Memory B cell (primary cell): ENCODE measurements around the gene RBM34.
A peak's percentile ranks its signal among the peaks of the same experiment; 100 is the strongest.

Experiments
- ATAC-seq: fragments of 150-1000 bp; cut with Tn5 transposase; 2 replicates; pipeline ENCODE4 v1.10.0; 2021; ENCODE audit warnings: low read depth, mild to moderate bottlenecking, moderate library complexity
- DNase-seq, 2 donors: peaks; one replicate each; pipeline ENCODE4 v3.0.0; 2022; ENCODE audit warnings: low spot score in 2 of 2
- H3K27ac Mint-ChIP-seq: one replicate; pipeline ENCODE4 v1.8.0; 2022; ENCODE audit warnings: mild to moderate bottlenecking, moderate library complexity, mixed read lengths
- H3K27me3 Mint-ChIP-seq: one replicate; pipeline ENCODE4 v1.8.0; 2022; ENCODE audit warnings: mixed read lengths
- H3K36me3 Mint-ChIP-seq: one replicate; pipeline ENCODE4 v1.8.0; 2022; ENCODE audit warnings: mild to moderate bottlenecking, mixed read lengths
- H3K4me1 Mint-ChIP-seq: one replicate; pipeline ENCODE4 v1.8.0; 2022; ENCODE audit warnings: mixed read lengths
- H3K4me3 Mint-ChIP-seq: one replicate; pipeline ENCODE4 v1.8.0; 2022; ENCODE audit warnings: mild to moderate bottlenecking, moderate library complexity, mixed read lengths
- H3K9me3 Mint-ChIP-seq: one replicate; pipeline ENCODE4 v1.8.0; 2022; ENCODE audit warnings: mixed read lengths

The RBM34 gene

GRCh38 chr1:235138821-235139220, 22.2 kb downstream of the RBM34 start:
- H3K27ac Mint-ChIP-seq = peak overlapping the region; percentile 60
- H3K9me3 Mint-ChIP-seq = no peaks in the 10 kb centered on the region
- H3K36me3 Mint-ChIP-seq = peaks cover 29% of the 10 kb centered on the region
- H3K4me3 Mint-ChIP-seq = no peak overlapping the region
- peaks cover 4% of the 10 kb centered on the region for H3K4me1 Mint-ChIP-seq
- DNase-seq (no peak), ATAC-seq (no peak)
- H3K27me3 Mint-ChIP-seq = no peaks in the 10 kb centered on the region

GRCh38 chr1:235136111-235136510, 24.9 kb downstream of the RBM34 start:
- Mint-ChIP-seq H3K4me1 (peaks cover 4% of the 10 kb centered on the region), H3K4me3 (no peak overlapping the region), H3K27ac (peak overlapping the region; percentile 9), H3K36me3 (peaks cover 25% of the 10 kb centered on the region), H3K27me3 (no peaks in the 10 kb centered on the region), H3K9me3 (no peaks in the 10 kb centered on the region)
- DNase-seq (no peak), ATAC-seq (no peak)

- peaks cover 27% of the 10 kb centered on the region for H3K36me3 Mint-ChIP-seq
- H3K27ac Mint-ChIP-seq = no peak overlapping the region
- H3K27me3 Mint-ChIP-seq = no peaks in the 10 kb centered on the region
- DNase-seq (no peak), ATAC-seq (no peak)
- peaks cover 4% of the 10 kb centered on the region for H3K4me1 Mint-ChIP-seq
- H3K4me3 Mint-ChIP-seq = no peak overlapping the region
- no peaks in the 10 kb centered on the region for H3K9me3 Mint-ChIP-seq
Observed at GRCh38 chr1:235134171-235134570, 26.9 kb downstream of the RBM34 start.

GRCh38 chr1:235133086-235133485, 28.0 kb downstream of the RBM34 start:
- peak overlapping the region; percentile 12 for H3K27ac Mint-ChIP-seq

GRCh38 chr1:235131961-235132360, 29.1 kb downstream of the RBM34 start:
- Mint-ChIP-seq H3K9me3 (no peaks in the 10 kb centered on the region), H3K36me3 (peaks cover 15% of the 10 kb centered on the region), H3K27me3 (no peaks in the 10 kb centered on the region), H3K4me1 (peaks cover 11% of the 10 kb centered on the region), H3K27ac (no peak overlapping the region), H3K4me3 (no peak overlapping the region)
- ATAC-seq (no peak), DNase-seq (no peak)

More at GRCh38 chr1:235133086-235133485, 28.0 kb downstream of the RBM34 start:
- Mint-ChIP-seq H3K36me3 (peaks cover 21% of the 10 kb centered on the region), H3K27me3 (no peaks in the 10 kb centered on the region), H3K9me3 (no peaks in the 10 kb centered on the region), H3K4me1 (no peaks in the 10 kb centered on the region), H3K4me3 (no peak overlapping the region)
- no peak for DNase-seq
- no peak for ATAC-seq

- no peaks in the 10 kb centered on the region for H3K9me3 Mint-ChIP-seq
- ATAC-seq (no peak), DNase-seq (no peak)
- H3K4me3 Mint-ChIP-seq = no peak overlapping the region
- peaks cover 20% of the 10 kb centered on the region for H3K4me1 Mint-ChIP-seq
- H3K27ac Mint-ChIP-seq = peak overlapping the region; percentile 96
- no peaks in the 10 kb centered on the region for H3K27me3 Mint-ChIP-seq
- H3K36me3 Mint-ChIP-seq = peaks cover 9% of the 10 kb centered on the region
Observed at GRCh38 chr1:235130766-235131270, 30.2 kb downstream of the RBM34 start.

- H3K27me3 Mint-ChIP-seq = no peaks in the 10 kb centered on the region
- no peaks in the 10 kb centered on the region for H3K9me3 Mint-ChIP-seq
- peaks cover 11% of the 10 kb centered on the region for H3K36me3 Mint-ChIP-seq
- DNase-seq = no peak
- peaks cover 23% of the 10 kb centered on the region for H3K4me1 Mint-ChIP-seq
- H3K27ac Mint-ChIP-seq = peak overlapping the region; percentile 96
- H3K4me3 Mint-ChIP-seq = peak overlapping the region; percentile 50
- ATAC-seq = no peak
Observed at GRCh38 chr1:235129774-235130570, 31.1 kb downstream of the RBM34 start.

GRCh38 chr1:235128456-235129328, 32.4 kb downstream of the RBM34 start, which contains the start of gene TOMM20:
TSS of gene TOMM20 (minus strand) at chr1:235128837. CDS start at chr1:235128715, 122 bp downstream.
- H3K4me1 Mint-ChIP-seq = peaks cover 26% of the 10 kb centered on the region

GRCh38 chr1:235127732-235128455, 33.2 kb downstream of the RBM34 start:
- Mint-ChIP-seq H3K9me3 (no peaks in the 10 kb centered on the region), H3K36me3 (peaks cover 12% of the 10 kb centered on the region), H3K4me3 (peak overlapping the region; percentile 97), H3K4me1 (peaks cover 30% of the 10 kb centered on the region), H3K27ac (peak overlapping the region; percentile 96), H3K27me3 (no peaks in the 10 kb centered on the region)
- ATAC-seq (peak; percentile 4), DNase-seq (peak in 1 of 2 donors; percentile 9)

More at GRCh38 chr1:235128456-235129328, 32.4 kb downstream of the RBM34 start, which contains the start of gene TOMM20:
- DNase-seq (peak; percentile 91 to 93), ATAC-seq (peak; percentile 94)
- peak within 1 kb of the TSS; percentile 97 for H3K4me3 Mint-ChIP-seq
- H3K27me3 Mint-ChIP-seq = no peaks in the 10 kb centered on the region
- peak within 1 kb of the TSS; percentile 96 for H3K27ac Mint-ChIP-seq
- H3K9me3 Mint-ChIP-seq = no peaks in the 10 kb centered on the region
- H3K36me3 Mint-ChIP-seq = peaks cover 13% of the 10 kb centered on the region

- no peaks in the 10 kb centered on the region for H3K27me3 Mint-ChIP-seq
- no peak for DNase-seq
- H3K9me3 Mint-ChIP-seq = no peaks in the 10 kb centered on the region
- H3K27ac Mint-ChIP-seq = peak overlapping the region; percentile 96
- H3K4me1 Mint-ChIP-seq = peaks cover 33% of the 10 kb centered on the region
- no peak for ATAC-seq
- peak overlapping the region; percentile 97 for H3K4me3 Mint-ChIP-seq
- H3K36me3 Mint-ChIP-seq = peaks cover 13% of the 10 kb centered on the region
Observed at GRCh38 chr1:235127203-235127602, 33.8 kb downstream of the RBM34 start.

- H3K27me3 Mint-ChIP-seq = no peaks in the 10 kb centered on the region
- ATAC-seq = no peak
- no peak overlapping the region for H3K4me3 Mint-ChIP-seq
- H3K4me1 Mint-ChIP-seq = peaks cover 33% of the 10 kb centered on the region
- H3K27ac Mint-ChIP-seq = no peak overlapping the region
- DNase-seq = no peak
- no peaks in the 10 kb centered on the region for H3K9me3 Mint-ChIP-seq
- H3K36me3 Mint-ChIP-seq = peaks cover 14% of the 10 kb centered on the region
Observed at GRCh38 chr1:235124665-235125064, 36.4 kb downstream of the RBM34 start.

- Mint-ChIP-seq H3K27me3 (no peaks in the 10 kb centered on the region), H3K27ac (no peak overlapping the region), H3K4me3 (no peak overlapping the region), H3K4me1 (peaks cover 33% of the 10 kb centered on the region), H3K9me3 (no peaks in the 10 kb centered on the region), H3K36me3 (peaks cover 14% of the 10 kb centered on the region)
- DNase-seq (no peak), ATAC-seq (no peak)
Observed at GRCh38 chr1:235124111-235124510, 36.9 kb downstream of the RBM34 start.

GRCh38 chr1:235122348-235122747, 38.7 kb downstream of the RBM34 start:
- Mint-ChIP-seq H3K27me3 (no peaks in the 10 kb centered on the region), H3K9me3 (no peaks in the 10 kb centered on the region), H3K27ac (peak overlapping the region; percentile 53), H3K4me3 (no peak overlapping the region), H3K36me3 (peaks cover 20% of the 10 kb centered on the region), H3K4me1 (peaks cover 25% of the 10 kb centered on the region)
- DNase-seq (no peak), ATAC-seq (no peak)
